ENCODE measurements around the gene ITLN2.
"Not testable (repeated sequence)": the region's sequence is repeated elsewhere in the genome, so short reads cannot be mapped to it uniquely, and the experiment has no call there.

Gene ITLN2

GRCh38 chr1:160907976-160908375, 46.6 kb downstream of the ITLN2 start:
- H2BK15ac ChIP-seq (ENCODE audit: low read depth, poor library complexity, severe bottlenecking) = no peak overlapping the region
- H3K9ac ChIP-seq (ENCODE audit: low read length) = no peak overlapping the region
- no peak overlapping the region for H4K8ac ChIP-seq (ENCODE audit: low read length)
- H3K18ac ChIP-seq (ENCODE audit: low read depth in 1 of 2, low read length in 2 of 2) = no peak overlapping the region
- H3K4ac ChIP-seq (ENCODE audit: low read depth in 1 of 2, low read length in 2 of 2) = no peak overlapping the region
- no peaks in the 10 kb centered on the region for H3K9me3 ChIP-seq (ENCODE audit: control insufficient read depth, low read length)
- H3K79me1 ChIP-seq (replicated peaks; ENCODE audit: low read length, poor library complexity, severe bottlenecking) = no peaks in the 10 kb centered on the region
- no peak overlapping the region for H2AK5ac ChIP-seq (ENCODE audit: low read length, severe bottlenecking)
- DNase-seq = no peak
- H3K4me2 ChIP-seq (ENCODE audit: low read length, poor library complexity, severe bottlenecking) = no peak overlapping the region
- H2BK12ac ChIP-seq (ENCODE audit: low read length in 2 of 2) = no peak overlapping the region
- H2AFZ ChIP-seq (ENCODE audit: low read depth, low read length) = no peak overlapping the region
- H3K4me1 ChIP-seq (ENCODE audit: control insufficient read depth, insufficient read depth, low read depth, low read length) = no peaks in the 10 kb centered on the region
- H2BK5ac ChIP-seq (ENCODE audit: low read depth, low read length, poor library complexity, severe bottlenecking) = no peak overlapping the region
- 70% methylated on average over 7 of the region's 7 CpGs for WGBS
- no peak overlapping the region for H4K91ac ChIP-seq (ENCODE audit: low read length)
- H2BK120ac ChIP-seq (ENCODE audit: low read depth, low read length) = no peak overlapping the region
- no peak overlapping the region for H3K4me3 ChIP-seq (ENCODE audit: insufficient read depth in 1 of 2, low read depth in 1 of 2, low read length in 2 of 2)
- H3K23ac ChIP-seq (ENCODE audit: low read length in 2 of 2) = no peak overlapping the region
- no peak overlapping the region for H3K27ac ChIP-seq (ENCODE audit: low read length, poor library complexity, severe bottlenecking)
- no peaks in the 10 kb centered on the region for H3K36me3 ChIP-seq (ENCODE audit: control insufficient read depth in 1 of 2, insufficient read depth in 2 of 2, low read depth in 1 of 2, low read length in 2 of 2)
- H3K27me3 ChIP-seq (ENCODE audit: control insufficient read depth in 1 of 2, insufficient read depth in 1 of 2, low read length in 2 of 2) = peaks cover 0 to 3% of the 10 kb centered on the region in 2 experiments
- no peak overlapping the region for H3K14ac ChIP-seq (ENCODE audit: low read length in 2 of 2)

GRCh38 chr1:160905617-160905989, 49.0 kb downstream of the ITLN2 start:
- H3K79me1 ChIP-seq (replicated peaks; ENCODE audit: low read length, poor library complexity, severe bottlenecking) = no peaks in the 10 kb centered on the region
- no peak overlapping the region for H3K4me3 ChIP-seq (ENCODE audit: insufficient read depth in 1 of 2, low read depth in 1 of 2, low read length in 2 of 2)

GRCh38 chr1:160904783-160905616, 49.6 kb downstream of the ITLN2 start:
- Histone ChIP-seq H3K23ac (ENCODE audit: low read length in 2 of 2) (no peak overlapping the region), H3K27ac (ENCODE audit: low read length, poor library complexity, severe bottlenecking) (no peak overlapping the region)

More at GRCh38 chr1:160905617-160905989, 49.0 kb downstream of the ITLN2 start:
- H2BK5ac ChIP-seq (ENCODE audit: low read depth, low read length, poor library complexity, severe bottlenecking) = no peak overlapping the region
- peaks cover 0 to 3% of the 10 kb centered on the region in 2 experiments for H3K27me3 ChIP-seq (ENCODE audit: control insufficient read depth in 1 of 2, insufficient read depth in 1 of 2, low read length in 2 of 2)
- H2BK12ac ChIP-seq (ENCODE audit: low read length in 2 of 2) = no peak overlapping the region
- no peak overlapping the region for H3K23ac ChIP-seq (ENCODE audit: low read length in 2 of 2)
- H3K36me3 ChIP-seq (ENCODE audit: control insufficient read depth in 1 of 2, insufficient read depth in 2 of 2, low read depth in 1 of 2, low read length in 2 of 2) = no peaks in the 10 kb centered on the region
- H2AFZ ChIP-seq (ENCODE audit: low read depth, low read length) = no peak overlapping the region
- H3K4me1 ChIP-seq (ENCODE audit: control insufficient read depth, insufficient read depth, low read depth, low read length) = no peaks in the 10 kb centered on the region
- no peak overlapping the region for H3K9ac ChIP-seq (ENCODE audit: low read length)
- H4K91ac ChIP-seq (ENCODE audit: low read length) = no peak overlapping the region
- DNase-seq = no peak
- no peak overlapping the region for H3K27ac ChIP-seq (ENCODE audit: low read length, poor library complexity, severe bottlenecking)
- no peak overlapping the region for H2AK5ac ChIP-seq (ENCODE audit: low read length, severe bottlenecking)
- no peak overlapping the region for H3K4ac ChIP-seq (ENCODE audit: low read depth in 1 of 2, low read length in 2 of 2)
- H2BK15ac ChIP-seq (ENCODE audit: low read depth, poor library complexity, severe bottlenecking) = no peak overlapping the region
- no peak overlapping the region for H3K18ac ChIP-seq (ENCODE audit: low read depth in 1 of 2, low read length in 2 of 2)
- no peak overlapping the region for H3K14ac ChIP-seq (ENCODE audit: low read length in 2 of 2)
- no peak overlapping the region for H4K8ac ChIP-seq (ENCODE audit: low read length)
- H3K4me2 ChIP-seq (ENCODE audit: low read length, poor library complexity, severe bottlenecking) = no peak overlapping the region
- no peaks in the 10 kb centered on the region for H3K9me3 ChIP-seq (ENCODE audit: control insufficient read depth, low read length)
- no peak overlapping the region for H2BK120ac ChIP-seq (ENCODE audit: low read depth, low read length)
- WGBS = 81% methylated on average over 4 of the region's 4 CpGs

DNA sequence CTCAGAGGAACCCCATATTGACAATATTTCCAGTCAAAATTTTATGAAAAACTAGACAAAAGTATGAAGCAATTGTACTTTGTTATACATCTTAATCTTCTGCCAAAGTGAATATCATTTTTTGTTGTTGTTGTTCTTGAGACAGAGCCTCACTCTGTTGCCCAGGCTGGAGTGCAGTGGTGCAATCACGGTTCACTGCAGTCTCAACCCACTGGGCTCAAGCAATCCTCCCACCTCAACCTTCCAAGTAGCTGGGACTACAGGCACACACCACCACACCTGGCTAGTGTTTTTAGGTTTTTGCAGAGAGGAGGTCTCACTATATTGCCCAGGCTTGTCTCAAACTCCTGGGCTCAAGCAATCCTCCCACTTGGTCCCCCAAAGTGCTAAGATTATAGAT, 52.4 kb downstream of the ITLN2 start:
- H4K8ac ChIP-seq (ENCODE audit: low read length); H2BK5ac ChIP-seq (ENCODE audit: low read depth, low read length, poor library complexity, severe bottlenecking); H3K36me3 ChIP-seq (ENCODE audit: control insufficient read depth in 1 of 2, insufficient read depth in 2 of 2, low read depth in 1 of 2, low read length in 2 of 2); H3K4me1 ChIP-seq (ENCODE audit: control insufficient read depth, insufficient read depth, low read depth, low read length); H3K79me1 ChIP-seq (replicated peaks; ENCODE audit: low read length, poor library complexity, severe bottlenecking); H3K27me3 ChIP-seq (ENCODE audit: control insufficient read depth in 1 of 2, insufficient read depth in 1 of 2, low read length in 2 of 2); H3K4me3 ChIP-seq (ENCODE audit: insufficient read depth in 1 of 2, low read depth in 1 of 2, low read length in 2 of 2); H3K9ac ChIP-seq (ENCODE audit: low read length); H2AK5ac ChIP-seq (ENCODE audit: low read length, severe bottlenecking); H2AFZ ChIP-seq (ENCODE audit: low read depth, low read length); H3K27ac ChIP-seq (ENCODE audit: low read length, poor library complexity, severe bottlenecking); H4K91ac ChIP-seq (ENCODE audit: low read length); H2BK120ac ChIP-seq (ENCODE audit: low read depth, low read length); H2BK15ac ChIP-seq (ENCODE audit: low read depth, poor library complexity, severe bottlenecking); H3K4me2 ChIP-seq (ENCODE audit: low read length, poor library complexity, severe bottlenecking); DNase-seq; H2BK12ac ChIP-seq (ENCODE audit: low read length in 2 of 2); H3K23ac ChIP-seq (ENCODE audit: low read length in 2 of 2); H3K18ac ChIP-seq (ENCODE audit: low read depth in 1 of 2, low read length in 2 of 2); H3K4ac ChIP-seq (ENCODE audit: low read depth in 1 of 2, low read length in 2 of 2); H3K14ac ChIP-seq (ENCODE audit: low read length in 2 of 2); H3K9me3 ChIP-seq (ENCODE audit: control insufficient read depth, low read length): not testable (repeated sequence)
- no CpG with 5 or more reads among the region's 1 CpG for WGBS

More at GRCh38 chr1:160904783-160905616, 49.6 kb downstream of the ITLN2 start:
- Histone ChIP-seq H3K4ac (ENCODE audit: low read depth in 1 of 2, low read length in 2 of 2) (no peak overlapping the region), H3K4me1 (ENCODE audit: control insufficient read depth, insufficient read depth, low read depth, low read length) (no peaks in the 10 kb centered on the region), H3K9me3 (ENCODE audit: control insufficient read depth, low read length) (no peaks in the 10 kb centered on the region), H3K79me1 (replicated peaks; ENCODE audit: low read length, poor library complexity, severe bottlenecking) (no peaks in the 10 kb centered on the region), H3K9ac (ENCODE audit: low read length) (no peak overlapping the region), H3K4me2 (ENCODE audit: low read length, poor library complexity, severe bottlenecking) (no peak overlapping the region), H2BK15ac (ENCODE audit: low read depth, poor library complexity, severe bottlenecking) (no peak overlapping the region), H2BK12ac (ENCODE audit: low read length in 2 of 2) (no peak overlapping the region), H2BK5ac (ENCODE audit: low read depth, low read length, poor library complexity, severe bottlenecking) (no peak overlapping the region), H4K91ac (ENCODE audit: low read length) (no peak overlapping the region), H3K14ac (ENCODE audit: low read length in 2 of 2) (no peak overlapping the region), H2BK120ac (ENCODE audit: low read depth, low read length) (no peak overlapping the region), H2AK5ac (ENCODE audit: low read length, severe bottlenecking) (no peak overlapping the region), H3K4me3 (ENCODE audit: insufficient read depth in 1 of 2, low read depth in 1 of 2, low read length in 2 of 2) (no peak overlapping the region), H2AFZ (ENCODE audit: low read depth, low read length) (no peak overlapping the region), H3K27me3 (ENCODE audit: control insufficient read depth in 1 of 2, insufficient read depth in 1 of 2, low read length in 2 of 2) (peaks cover 0 to 3% of the 10 kb centered on the region in 2 experiments), H3K18ac (ENCODE audit: low read depth in 1 of 2, low read length in 2 of 2) (no peak overlapping the region), H4K8ac (ENCODE audit: low read length) (no peak overlapping the region), H3K36me3 (ENCODE audit: control insufficient read depth in 1 of 2, insufficient read depth in 2 of 2, low read depth in 1 of 2, low read length in 2 of 2) (no peaks in the 10 kb centered on the region)
- DNase-seq = no peak
- WGBS = 57% methylated on average over 7 of the region's 8 CpGs

Data from mesenchymal stem cell (in vitro differentiated cells and primary cell).